ENCODE data around the gene ACAP3.

- TF ChIP-seq TCF4 (CRISPR knock-in tag; IDR thresholded peaks at IDR 0.05; ENCODE audit: borderline replicate concordance) (no peak), GLIS3 (CRISPR knock-in tag; IDR thresholded peaks at IDR 0.05) (no peak), ZNF8 (CRISPR knock-in tag; IDR thresholded peaks at IDR 0.05) (no peak)
These were observed 27.6 kb upstream of the ACAP3 start for GRCh38 chr1:1335283-1335682.
